ENCODE data around the gene CLEC3A. TPM values are rescaled to one million over a fixed set of nuclear protein-coding genes. Genes with fewer than 3 reads are reported as not detected.

Gene CLEC3A
- total and polyA plus RNA-seq, 2 donors (not counting 1 experiment from before 2014, with no cell fraction given) = not detected

- DNase-seq (ENCODE audit: low read depth in 2 of 2) = no peak
- Histone ChIP-seq H3K27ac (ENCODE audit: insufficient read depth, low read length) (no peak overlapping the region), H3K36me3 (ENCODE audit: control insufficient read depth, insufficient read depth, low read length) (no peaks in the 10 kb centered on the region), H3K79me2 (ENCODE audit: control insufficient read depth, insufficient read depth, low read length) (no peaks in the 10 kb centered on the region), H3K4me1 (ENCODE audit: control insufficient read depth, extremely low read depth, insufficient read depth, low read length) (no peaks in the 10 kb centered on the region), H3K4me2 (ENCODE audit: extremely low read depth, insufficient read depth, low read length) (no peak overlapping the region), H3K4me3 (replicated peaks in 1 of 4; ENCODE audit: control extremely low read depth in 1 of 4, insufficient read depth in 1 of 4, low read depth in 3 of 4, low read length in 4 of 4) (no peak overlapping the region), H3K9me3 (ENCODE audit: control insufficient read depth, insufficient read depth, low read depth, low read length) (no peaks in the 10 kb centered on the region), H3K9ac (ENCODE audit: insufficient read depth, low read length) (no peak overlapping the region), H4K20me1 (ENCODE audit: control insufficient read depth, extremely low read depth, insufficient read depth, low read length) (no peaks in the 10 kb centered on the region), H2AFZ (ENCODE audit: low read length) (no peak overlapping the region), H3K27me3 (ENCODE audit: control insufficient read depth, insufficient read depth, low read length) (no peaks in the 10 kb centered on the region)
- TF ChIP-seq CTCF (conservative IDR thresholded peaks at IDR 0.05 in 1 of 2, IDR thresholded peaks at IDR 0.05 in 1 of 2; ENCODE audit: low read depth in 1 of 2, low read length in 2 of 2) = no peak
- TF ChIP-seq EZH2 (IDR thresholded peaks at IDR 0.05; ENCODE audit: low read length, missing control alignments) = no peak
Observed at GRCh38 chr16:78081341-78081740, 59.0 kb downstream of the CLEC3A start.

Other genes with a start within 250 kb of the CLEC3A start
- gene VAT1L, start 234.0 kb upstream of the CLEC3A start, total RNA-seq = 15.7 and 86.9 TPM in 2 replicates
- gene VAT1L, start 234.0 kb upstream of the CLEC3A start, polyA plus RNA-seq = 17.9 and 58.2 TPM in 2 replicates
- gene WWOX, start 77.1 kb downstream of the CLEC3A start, total RNA-seq = 16.3 and 18.2 TPM in 2 replicates
- 5.6 and 6.6 TPM in 2 replicates for gene WWOX, start 77.1 kb downstream of the CLEC3A start, polyA plus RNA-seq

Data from fibroblast of lung (primary cell).